Measurements from ENCODE around the gene SPSB1.

Gene SPSB1

DNA sequence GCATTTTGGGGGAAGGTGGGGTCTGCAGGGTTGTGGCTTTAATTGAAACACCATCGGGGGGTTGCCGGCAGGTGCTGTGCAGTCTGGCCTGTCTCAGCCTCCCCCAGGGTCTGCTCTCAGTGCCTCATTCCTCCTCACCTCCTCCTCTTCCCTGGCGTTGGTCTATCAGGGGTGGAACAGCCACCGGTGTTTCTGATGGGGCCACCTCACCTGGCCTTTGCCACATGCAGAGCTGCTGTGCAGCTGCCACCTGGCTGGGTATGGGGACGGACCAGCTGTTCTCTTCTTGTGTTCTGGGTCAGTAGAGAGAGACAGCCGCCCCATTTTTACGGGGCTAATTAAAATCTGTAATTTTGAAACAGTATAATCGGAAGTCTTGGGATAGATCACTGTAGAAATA lies 53.9 kb downstream of the SPSB1 start:
- no peak for DNase-seq

DNA sequence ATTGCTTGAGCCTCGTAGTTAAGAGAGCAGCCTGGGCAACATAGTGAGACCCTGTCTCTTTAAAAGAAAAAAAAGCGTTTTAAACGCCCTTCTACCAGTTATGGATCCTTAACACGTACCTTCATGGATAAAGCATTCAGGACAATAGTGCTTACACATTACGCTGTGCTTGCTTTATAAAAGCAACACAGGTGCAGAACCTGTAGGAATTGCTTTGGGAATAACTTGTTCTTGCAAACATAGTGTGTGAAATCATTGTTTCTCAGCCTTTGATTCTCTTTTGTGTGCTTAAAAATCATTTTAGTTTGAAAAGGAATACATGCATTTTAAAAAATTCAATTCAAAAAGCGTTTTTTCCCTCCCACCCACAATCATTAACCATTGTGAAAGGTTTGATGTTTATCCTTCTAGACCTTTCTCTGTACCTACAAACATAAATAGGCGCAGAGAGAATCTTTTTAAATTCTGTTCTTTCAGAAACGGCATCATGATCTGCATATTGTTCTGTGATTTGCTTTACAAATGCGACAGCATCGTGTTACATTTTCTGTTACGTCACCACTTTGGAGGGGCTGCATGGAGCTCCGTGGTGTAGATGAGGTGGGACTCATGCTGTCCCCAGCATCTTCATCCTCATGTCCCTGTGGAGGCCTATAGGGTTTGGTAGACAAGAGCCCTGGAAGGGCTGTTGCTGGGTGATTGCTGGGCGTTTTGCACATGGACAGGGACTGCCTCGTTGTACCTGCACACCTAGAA lies 54.6 kb downstream of the SPSB1 start:
- no peak for DNase-seq

DNA sequence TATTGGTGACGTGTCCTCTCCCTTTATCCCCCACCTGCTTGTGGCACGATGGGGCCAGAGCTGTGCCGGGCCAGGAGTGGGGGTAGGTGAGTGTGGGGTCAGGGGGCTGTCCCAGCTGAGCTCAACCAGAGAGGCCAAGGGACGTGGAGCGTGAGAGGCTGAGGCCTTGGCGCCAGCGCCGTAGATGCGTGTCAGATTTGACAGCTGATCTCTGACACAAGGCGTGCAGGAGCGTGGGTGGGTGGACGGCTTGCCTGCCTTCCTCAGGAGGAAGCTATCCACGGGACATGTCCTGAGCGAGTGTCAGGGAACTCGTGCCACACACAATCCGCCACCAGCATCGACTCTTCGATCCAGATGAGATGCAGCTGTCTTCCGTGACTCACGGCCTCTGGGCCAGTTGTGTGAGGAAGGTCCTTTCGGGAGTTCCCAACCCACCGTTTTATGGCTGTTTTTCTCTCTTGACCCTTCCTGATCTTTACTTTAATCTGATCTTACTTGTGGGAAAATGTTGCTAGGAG lies 56.7 kb downstream of the SPSB1 start:
- DNase-seq = no peak

DNA sequence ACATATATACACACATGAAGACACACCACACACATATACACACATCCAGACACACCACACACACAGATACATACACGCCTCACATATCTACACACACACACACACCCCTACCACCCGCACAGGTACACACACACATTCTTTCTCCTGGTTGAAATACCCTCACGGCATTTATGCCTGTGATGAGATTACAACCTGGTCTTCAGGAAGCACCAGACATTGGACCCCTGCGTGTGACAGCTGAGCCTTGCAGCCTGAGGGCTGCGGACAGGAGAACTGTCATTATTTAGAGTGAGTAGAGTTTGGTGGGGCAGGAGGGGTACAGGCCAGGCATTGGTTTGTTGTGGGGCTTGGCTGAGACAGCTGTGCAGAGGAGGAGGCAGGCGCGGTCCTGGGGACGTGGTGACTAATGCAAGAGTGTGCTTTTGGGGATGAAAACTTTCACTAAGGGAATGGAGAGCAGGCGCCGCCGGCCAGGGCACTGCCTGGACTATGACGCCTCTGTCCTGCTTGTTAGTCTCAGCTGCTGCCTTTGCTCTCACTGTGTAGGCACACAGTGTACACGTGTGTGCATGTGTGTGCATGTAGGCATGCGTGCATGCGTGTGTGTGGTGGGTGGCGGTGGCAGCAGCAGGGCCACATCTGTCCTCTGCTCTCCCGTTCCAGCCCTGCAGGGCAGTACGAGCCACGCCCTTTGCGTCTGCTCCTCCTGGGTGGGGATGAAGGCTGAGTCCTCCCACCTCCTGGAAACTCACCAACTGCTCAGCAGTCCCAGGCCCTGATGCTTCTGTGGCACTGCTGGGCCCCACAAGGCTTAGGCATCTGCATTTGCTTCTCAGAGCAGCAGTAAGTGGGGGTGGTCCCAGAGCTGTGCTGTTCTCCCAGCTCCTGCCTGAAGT lies 57.6 kb downstream of the SPSB1 start:
- DNase-seq = no peak

DNA sequence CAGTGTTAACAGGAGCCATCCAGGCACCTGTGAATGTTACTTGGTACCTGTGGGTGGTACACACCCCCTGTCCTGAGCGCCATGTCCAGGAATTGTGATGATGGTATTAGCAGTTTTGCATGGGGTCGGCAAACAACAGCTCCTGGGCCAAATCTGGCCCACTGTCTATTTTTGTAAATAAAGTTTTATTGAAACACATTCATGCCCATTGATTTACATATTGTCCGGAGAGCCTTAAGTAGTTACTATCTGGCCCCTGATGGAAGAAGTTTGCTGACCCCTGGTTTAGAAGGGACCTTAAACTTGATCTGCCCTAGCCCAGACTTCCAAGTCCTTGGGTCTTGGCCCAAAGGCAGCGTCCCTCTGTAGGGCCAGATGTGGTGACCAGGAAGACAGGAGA lies 58.3 kb downstream of the SPSB1 start:
- DNase-seq = no peak

DNA sequence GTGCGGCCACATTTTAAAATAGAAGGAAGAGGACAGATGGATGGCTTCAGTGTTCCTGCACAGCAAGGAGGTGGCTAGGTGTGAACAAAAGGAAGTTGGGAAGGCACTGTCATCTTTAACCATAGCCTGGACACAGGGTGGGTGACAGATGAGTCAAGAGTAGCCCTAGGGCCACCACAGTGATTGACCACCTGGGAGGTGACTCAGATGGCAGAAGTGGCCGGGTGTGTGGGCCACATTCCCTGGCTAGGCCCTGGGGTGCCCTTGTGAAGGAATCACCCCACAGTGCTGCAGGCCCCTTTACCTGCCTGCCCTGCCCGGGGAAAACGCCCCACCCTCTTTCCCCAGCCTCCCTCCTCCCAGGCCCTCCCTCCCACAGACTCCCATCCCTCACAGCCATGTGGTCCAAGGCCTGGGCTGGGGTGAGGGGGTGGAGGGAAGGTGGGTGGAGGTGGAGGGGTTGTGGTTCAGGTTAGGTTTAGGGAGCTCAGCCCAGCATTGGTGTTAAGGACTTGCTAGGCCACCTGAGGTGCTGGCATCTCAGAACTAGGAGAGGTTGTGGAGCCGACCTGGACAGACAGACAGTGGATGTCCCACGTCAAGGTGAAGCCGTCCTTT lies 59.1 kb downstream of the SPSB1 start:
- no peak for DNase-seq

DNA sequence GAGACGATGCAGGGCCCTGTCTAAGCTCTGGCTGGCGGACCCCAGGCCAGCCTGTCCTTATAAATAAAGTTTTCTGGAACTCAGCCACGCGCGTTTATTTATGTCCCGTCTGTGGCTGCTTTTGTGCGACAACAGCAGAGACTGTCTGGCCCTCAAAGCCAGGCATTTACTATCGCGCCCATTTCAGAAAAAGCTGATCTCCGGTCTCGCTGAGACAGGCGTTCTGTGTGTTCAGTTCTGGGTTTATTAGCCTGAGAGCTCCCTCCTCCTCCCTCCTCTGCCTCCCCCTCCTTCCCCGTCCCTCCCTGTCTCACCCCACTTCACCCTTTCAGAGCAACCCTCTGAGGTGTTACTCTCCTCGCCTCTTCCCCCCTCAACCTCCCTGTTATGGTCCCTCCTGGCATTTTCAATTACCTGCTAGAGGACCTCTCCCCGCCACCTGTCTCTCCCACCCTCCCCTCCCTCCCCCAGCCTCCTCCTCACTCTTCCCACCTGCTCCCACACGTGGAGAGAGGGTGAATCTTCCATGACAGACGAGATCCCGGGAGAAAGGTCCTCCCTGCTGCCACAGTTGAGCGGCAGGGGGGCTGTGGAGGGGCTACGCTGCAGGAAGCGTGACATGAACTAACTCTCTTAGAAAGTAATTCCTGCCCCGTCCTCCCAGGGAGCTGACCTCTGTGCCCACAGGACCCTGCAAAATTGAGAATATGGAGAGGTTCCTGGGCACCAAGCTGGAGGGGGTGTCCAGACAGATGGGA lies 59.9 kb downstream of the SPSB1 start:
- DNase-seq = peak; percentile 62

DNA sequence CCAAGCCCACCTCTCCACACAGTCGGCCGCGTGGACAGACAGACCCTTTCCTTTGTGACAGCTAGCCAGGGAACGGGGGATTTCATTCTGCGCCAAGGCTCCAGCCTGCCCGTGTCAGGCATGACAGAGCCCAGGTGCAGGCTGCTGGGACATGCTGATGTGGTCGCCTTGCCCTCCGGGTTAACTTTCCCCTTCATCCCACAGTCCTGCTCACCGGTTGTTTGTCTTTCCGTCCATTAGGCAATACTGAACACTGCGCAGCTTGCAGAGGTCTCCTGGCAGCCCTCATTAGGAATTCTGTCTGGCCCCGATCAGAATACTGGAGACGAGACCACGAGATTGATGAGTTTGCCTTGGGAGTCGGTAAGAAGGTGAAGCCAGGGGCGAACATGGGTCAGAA lies 62.8 kb downstream of the SPSB1 start:
- no peak for DNase-seq

DNA sequence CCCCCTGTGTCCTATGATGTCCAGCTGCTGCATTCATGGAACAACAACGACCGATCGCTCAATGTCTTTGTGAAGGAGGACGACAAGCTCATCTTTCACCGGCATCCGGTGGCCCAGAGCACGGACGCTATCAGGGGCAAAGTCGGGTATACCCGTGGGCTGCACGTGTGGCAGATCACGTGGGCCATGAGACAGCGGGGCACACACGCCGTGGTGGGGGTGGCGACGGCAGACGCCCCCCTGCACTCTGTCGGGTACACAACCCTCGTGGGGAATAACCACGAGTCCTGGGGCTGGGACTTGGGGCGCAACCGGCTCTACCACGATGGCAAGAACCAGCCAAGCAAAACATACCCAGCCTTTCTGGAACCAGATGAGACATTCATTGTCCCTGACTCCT lies 63.3 kb downstream of the SPSB1 start:
- DNase-seq = no peak

DNA sequence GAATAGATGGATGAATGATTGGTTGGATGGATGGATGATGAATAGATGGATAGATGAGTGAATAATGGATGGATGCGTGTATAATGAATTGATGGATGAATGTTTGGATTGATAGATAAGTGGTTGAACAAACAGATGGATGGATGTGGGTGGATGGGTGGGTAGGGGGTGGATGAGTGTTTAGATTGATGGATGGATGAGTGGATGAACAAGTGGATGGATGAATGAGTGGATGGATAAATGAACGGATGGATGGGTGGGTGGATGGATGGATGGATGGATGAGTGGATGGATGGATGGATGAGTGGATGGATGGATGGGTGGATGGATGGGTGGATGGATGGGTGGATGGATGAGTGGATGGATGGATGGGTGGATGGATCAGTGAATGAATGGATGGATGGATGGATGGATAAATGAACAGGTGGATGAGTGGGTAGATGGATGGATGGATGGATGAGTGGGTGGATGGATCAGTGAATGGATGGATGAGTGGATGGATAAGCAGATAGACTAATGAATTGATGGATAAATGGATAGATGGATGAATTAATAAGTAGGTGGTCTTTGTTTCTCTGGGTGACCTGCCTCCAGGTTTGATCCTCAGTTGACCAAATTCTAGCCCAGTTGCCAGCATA lies 64.3 kb downstream of the SPSB1 start:
- DNase-seq = no peak

DNA sequence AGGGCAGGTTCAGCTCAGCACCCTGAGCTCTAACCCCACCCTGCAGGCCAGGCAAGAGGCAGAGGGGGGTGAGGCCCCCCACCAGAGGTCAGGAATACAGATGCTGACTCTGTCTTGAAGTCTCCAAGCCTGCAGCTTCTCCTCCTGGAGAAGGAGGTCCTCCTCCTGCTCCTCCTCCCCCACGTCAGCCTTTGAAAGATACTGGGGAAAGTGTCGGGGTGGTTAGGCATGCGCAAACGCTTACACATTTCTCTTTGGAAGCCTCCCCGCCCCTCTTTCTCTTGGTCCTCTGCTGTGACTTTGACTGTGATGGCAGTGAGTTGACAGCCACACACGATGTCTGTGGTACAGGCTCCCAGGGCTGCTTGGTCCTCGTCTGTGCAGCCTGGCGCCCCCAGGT lies 65.3 kb downstream of the SPSB1 start:
- DNase-seq = no peak

DNA sequence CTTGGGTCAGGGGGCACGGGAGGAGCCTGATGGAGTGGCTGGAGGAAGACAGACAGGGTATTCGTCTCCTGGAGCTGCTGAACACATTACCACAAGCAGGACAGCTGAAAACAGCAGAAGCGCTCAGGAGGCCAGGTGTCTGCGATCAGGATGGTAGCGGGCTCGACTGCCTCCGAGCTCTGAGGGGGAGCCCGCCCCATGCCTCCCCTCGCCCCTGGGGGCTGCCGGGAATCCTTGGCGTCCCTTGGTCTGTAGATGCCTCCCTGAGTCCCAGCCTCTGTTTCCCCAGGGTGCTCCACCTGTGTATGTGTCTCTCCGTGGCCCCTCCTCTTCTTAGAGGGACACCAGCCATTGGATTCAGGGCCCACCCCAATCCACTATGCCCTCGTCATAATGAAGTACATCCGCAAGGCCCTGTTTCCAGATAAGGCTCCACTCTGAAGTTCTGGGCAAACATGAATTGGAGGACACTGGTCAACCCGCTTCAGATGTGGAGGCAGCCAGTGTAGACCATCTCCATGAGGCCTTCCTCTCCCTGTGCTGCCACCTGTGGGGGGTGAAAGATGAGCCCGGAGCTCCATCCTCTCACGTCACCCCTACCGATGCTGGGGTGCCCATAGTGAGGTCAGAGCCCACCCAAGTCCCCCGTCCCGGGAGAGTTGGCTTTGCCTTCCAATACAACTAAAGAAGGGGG lies 67.8 kb downstream of the SPSB1 start:
- no peak for DNase-seq

DNA sequence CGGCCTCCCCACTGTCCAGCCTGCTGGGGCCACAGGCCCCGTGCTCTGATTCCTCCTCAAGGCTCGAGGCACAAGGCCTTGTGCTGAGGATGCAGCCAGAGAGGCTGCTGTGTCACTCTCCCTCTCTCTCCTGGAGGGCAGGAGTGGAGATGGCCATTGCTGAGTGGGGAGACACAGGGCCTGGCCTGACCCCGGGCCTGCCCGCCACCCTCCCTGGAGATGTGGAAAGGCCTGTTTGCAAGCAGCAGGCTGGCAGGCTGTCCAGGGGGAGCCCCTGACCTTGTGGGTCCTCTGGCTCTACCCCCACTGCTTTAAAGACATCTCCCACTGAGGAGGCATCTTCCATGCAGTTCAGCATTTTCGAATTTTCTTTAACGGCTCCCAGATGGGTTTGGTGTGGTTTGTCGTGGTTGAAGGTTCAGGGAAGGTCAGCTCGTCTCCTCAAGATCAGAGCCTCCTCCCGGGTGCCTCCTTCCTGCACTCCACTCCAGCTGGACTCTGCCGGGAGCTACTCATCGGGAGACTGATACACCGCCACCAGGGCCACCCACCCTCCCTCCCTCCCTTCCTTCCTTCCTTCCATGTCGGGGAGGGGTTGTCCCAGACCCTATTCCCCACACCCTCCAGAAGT lies 69.1 kb downstream of the SPSB1 start:
- DNase-seq = no peak

DNA sequence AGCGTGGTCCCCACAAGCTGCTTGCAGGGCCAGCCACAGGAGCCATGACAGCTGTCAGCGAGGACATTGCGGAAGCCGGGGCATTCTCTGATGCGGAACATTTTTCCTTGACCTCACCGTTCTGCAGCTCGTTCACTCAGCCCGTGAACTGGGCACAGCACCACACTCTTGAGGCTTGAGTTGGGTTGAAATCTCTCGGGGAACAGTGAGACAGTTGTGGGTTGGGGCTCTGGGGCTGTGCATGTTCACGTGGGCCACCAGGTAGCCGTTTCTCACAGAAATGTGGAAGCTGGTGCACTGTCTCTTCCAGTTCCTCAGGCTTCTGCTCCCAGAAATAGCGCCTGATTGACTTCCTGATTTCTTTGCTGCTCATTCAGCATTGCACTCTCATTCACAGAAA lies 69.8 kb downstream of the SPSB1 start:
- no peak for DNase-seq

DNA sequence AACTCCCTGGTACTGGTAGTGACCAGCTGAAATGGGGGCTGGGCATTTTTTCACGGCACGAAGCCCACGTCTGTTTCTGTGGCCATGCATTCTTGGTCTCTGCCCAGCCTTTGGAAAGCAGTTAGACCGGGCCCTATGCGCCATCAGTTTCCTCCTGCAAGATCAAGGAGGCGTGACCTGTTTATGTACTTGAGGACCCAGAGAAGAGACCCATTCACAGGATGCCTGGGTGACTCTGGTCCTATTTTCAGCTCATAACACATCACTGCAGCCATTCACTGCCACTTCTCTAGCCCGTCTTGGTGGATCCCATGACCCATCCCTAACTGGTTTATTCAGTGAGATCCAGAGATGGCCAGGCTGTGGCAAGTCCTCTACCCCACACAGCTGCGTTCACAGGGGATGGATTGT lies 70.4 kb downstream of the SPSB1 start:
- DNase-seq = peak; percentile 23

DNA sequence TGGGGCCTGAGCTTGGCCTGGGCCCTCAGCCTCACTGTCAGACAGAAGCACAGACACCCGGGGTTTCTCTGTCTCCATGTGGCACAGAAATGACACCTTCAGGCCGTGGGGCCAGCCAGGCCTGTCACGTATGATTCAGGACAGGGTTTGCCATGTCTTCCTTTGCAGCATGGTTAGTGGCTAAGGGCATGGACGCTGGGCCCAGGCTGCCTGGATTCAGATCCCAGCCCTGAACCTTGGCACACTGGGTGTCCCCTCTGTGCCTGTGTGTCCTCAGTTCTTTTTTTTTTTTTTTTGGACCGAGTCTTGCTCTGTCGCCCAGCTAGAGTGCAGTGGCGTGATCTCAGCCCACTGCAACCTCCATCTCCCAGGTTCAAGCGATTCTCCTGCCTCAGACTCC lies 73.6 kb downstream of the SPSB1 start:
- DNase-seq = no peak

DNA sequence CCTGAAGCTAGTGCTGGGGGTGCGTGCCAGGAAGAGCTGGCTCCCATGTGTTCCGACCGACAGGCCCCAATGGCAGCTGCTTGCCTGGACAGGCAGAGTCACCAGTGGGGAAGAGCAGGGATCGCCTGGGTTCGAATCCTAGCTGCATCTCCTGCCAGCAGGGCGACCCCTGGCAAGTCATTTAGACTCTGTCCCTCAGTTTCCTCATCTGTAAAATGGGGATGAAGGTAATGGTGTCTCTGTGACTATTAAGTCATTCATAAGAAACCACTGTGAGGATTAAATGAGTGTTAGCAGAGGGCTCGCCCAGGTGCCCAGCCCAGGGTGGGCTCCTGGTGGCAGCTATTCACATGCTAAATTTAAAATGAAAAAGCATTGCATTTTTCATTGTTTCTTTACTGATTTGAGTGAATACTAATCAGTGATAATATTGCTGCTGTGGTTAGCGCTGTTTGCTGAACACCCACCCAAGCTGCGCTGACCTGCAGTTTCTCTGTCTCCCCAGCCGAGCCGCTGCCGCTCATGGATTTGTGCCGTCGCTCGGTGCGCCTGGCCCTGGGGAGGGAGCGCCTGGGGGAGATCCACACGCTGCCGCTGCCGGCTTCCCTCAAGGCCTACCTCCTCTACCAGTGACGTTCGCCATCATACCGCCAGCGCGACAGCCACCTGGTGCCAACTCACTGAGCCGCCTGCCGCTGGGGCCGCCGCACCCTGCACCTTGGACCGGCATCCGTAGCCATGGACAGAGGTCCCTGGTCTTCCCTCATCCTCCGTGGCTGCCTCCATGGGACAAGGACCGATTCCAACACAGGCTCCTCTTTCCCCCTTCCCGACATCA lies 74.5 kb downstream of the SPSB1 start:
- DNase-seq = no peak

DNA sequence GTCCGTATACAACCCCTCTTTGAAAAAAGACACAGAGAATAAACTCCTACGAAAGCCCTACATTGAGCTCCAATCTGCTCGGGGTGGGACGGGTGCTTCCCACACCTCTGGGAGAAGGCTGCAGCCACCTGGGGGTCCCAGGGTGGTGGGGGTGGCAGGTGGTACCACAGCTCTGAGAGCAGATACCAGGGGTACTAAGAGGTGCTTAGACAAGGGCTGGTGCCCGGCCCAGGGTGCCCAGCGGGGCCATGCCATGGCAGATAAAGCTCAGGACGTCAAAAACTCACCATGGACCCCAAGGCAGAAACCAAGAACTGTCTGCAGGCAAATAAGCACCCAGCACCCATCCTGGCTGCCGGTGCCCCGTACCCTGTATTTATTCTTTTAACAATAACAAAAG lies 75.1 kb downstream of the SPSB1 start:
- no peak for DNase-seq

DNA sequence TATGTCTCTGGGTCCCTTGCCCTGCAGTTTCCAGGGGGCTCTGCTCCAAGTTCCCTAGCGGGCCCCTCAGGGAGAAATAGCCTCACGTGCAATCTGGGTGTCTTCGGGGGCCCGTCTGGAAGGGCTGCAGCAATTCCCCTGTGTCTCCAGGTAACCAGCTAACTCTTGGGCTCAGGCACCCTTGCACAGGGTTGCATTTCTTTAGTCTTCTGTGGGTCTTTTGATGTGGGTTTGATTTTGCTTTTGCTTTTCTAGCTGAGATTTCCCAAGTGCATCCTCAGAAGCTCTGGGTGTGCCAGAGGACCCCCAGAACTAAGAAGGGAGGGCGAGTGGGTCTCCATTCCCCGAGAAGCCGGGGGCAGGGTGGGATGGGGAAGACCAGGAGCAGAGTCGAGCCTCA lies 75.7 kb downstream of the SPSB1 start:
- no peak for DNase-seq

Measured in NCI-H187 treated with DMSO at 0.1 percent for 48 hours (cell line).